Measurements from ENCODE around the gene FAM8A1.

FAM8A1 gene

DNA sequence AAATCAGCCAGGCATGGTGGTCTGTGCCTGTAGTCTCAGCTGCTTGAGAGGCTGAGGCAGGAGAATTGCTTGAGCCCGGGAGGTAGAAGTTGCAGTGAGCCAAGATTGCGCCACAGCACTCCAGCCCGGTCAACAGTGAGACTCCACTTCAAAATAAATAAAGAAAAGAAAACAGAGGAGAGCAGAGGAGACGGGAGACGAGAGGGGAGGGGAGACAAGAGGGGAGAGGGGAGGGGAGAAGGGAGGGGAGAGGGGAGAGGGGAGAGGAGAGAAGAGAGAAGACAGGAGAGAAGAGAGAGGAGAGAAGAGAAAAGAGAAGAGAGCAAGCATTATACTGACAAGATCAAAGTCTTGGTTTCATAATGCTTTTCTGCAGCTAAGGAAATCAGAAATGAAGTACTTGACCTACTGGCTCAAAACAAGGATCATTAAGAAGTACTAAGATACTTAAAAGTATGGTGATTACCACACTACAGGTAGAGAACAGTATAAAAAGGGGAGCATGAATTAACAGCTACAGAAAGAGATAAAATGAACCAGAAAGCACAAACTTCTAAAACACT, 30.5 kb downstream of the FAM8A1 start:
- no peak overlapping the region for H3K27ac ChIP-seq (ENCODE audit: low read length)
- H3K9me3 ChIP-seq (ENCODE audit: insufficient read depth, low read length, severe bottlenecking) = no peaks in the 10 kb centered on the region
- no peak overlapping the region for H3K4me2 ChIP-seq (ENCODE audit: insufficient read depth, low read length)
- DNase-seq (no peak), ATAC-seq (ENCODE audit: insufficient read depth, low read depth) (no peak)
- no peaks in the 10 kb centered on the region for H3K4me1 ChIP-seq (ENCODE audit: insufficient read depth, low read length)
- H3K36me3 ChIP-seq (ENCODE audit: insufficient read depth, low read length) = peaks cover 95% of the 10 kb centered on the region
- H3K27me3 ChIP-seq (ENCODE audit: insufficient read depth, low read length, poor library complexity) = no peaks in the 10 kb centered on the region
- no peak overlapping the region for H3K9ac ChIP-seq (ENCODE audit: low read depth, low read length)
- no peak for TF ChIP-seq EZH2 (IDR thresholded peaks at IDR 0.05; ENCODE audit: borderline replicate concordance, low read depth, low read length, severe bottlenecking)
- TF ChIP-seq CTCF (IDR thresholded peaks at IDR 0.05; ENCODE audit: borderline replicate concordance, extremely low read depth, low read length, poor library complexity, severe bottlenecking) = no peak
- no peak overlapping the region for H3K4me3 ChIP-seq (ENCODE audit: low read depth in 1 of 2, low read length in 2 of 2)
- H3K79me2 ChIP-seq (ENCODE audit: insufficient read depth, low read length) = peaks cover 87% of the 10 kb centered on the region
- H2AFZ ChIP-seq (ENCODE audit: low read depth, low read length) = no peak overlapping the region
- peaks cover 41% of the 10 kb centered on the region for H4K20me1 ChIP-seq (ENCODE audit: insufficient read depth, low read length)

- H3K79me2 ChIP-seq (ENCODE audit: insufficient read depth, low read length) = peaks cover 91% of the 10 kb centered on the region
- no peak overlapping the region for H3K4me3 ChIP-seq (ENCODE audit: low read depth in 1 of 2, low read length in 2 of 2)
- H3K27me3 ChIP-seq (ENCODE audit: insufficient read depth, low read length, poor library complexity) = no peaks in the 10 kb centered on the region
- H3K4me1 ChIP-seq (ENCODE audit: insufficient read depth, low read length) = no peaks in the 10 kb centered on the region
- H3K9me3 ChIP-seq (ENCODE audit: insufficient read depth, low read length, severe bottlenecking) = no peaks in the 10 kb centered on the region
- ATAC-seq (ENCODE audit: insufficient read depth, low read depth) (no peak), DNase-seq (no peak)
- no peak overlapping the region for H3K4me2 ChIP-seq (ENCODE audit: insufficient read depth, low read length)
- peaks cover 95% of the 10 kb centered on the region for H3K36me3 ChIP-seq (ENCODE audit: insufficient read depth, low read length)
- peaks cover 48% of the 10 kb centered on the region for H4K20me1 ChIP-seq (ENCODE audit: insufficient read depth, low read length)
- no peak overlapping the region for H3K9ac ChIP-seq (ENCODE audit: low read depth, low read length)
- no peak overlapping the region for H2AFZ ChIP-seq (ENCODE audit: low read depth, low read length)
- H3K27ac ChIP-seq (ENCODE audit: low read length) = no peak overlapping the region
- TF ChIP-seq EZH2 (IDR thresholded peaks at IDR 0.05; ENCODE audit: borderline replicate concordance, low read depth, low read length, severe bottlenecking) (no peak), CTCF (IDR thresholded peaks at IDR 0.05; ENCODE audit: borderline replicate concordance, extremely low read depth, low read length, poor library complexity, severe bottlenecking) (no peak)
Observed at GRCh38 chr6:17632934-17633333, 32.8 kb downstream of the FAM8A1 start.

GRCh38 chr6:17633465-17634188, 33.5 kb downstream of the FAM8A1 start:
- no peak overlapping the region for H3K4me2 ChIP-seq (ENCODE audit: insufficient read depth, low read length)
- ATAC-seq (ENCODE audit: insufficient read depth, low read depth) = peak; percentile 55; the same call in 2 of the 3 replicates

More at GRCh38 chr6:17633465-17634188, 33.5 kb downstream of the FAM8A1 start:
- H3K27me3 ChIP-seq (ENCODE audit: insufficient read depth, low read length, poor library complexity) = no peaks in the 10 kb centered on the region
- no peak overlapping the region for H3K4me3 ChIP-seq (ENCODE audit: low read depth in 1 of 2, low read length in 2 of 2)
- TF ChIP-seq EZH2 (IDR thresholded peaks at IDR 0.05; ENCODE audit: borderline replicate concordance, low read depth, low read length, severe bottlenecking) = no peak
- no peak for TF ChIP-seq CTCF (IDR thresholded peaks at IDR 0.05; ENCODE audit: borderline replicate concordance, extremely low read depth, low read length, poor library complexity, severe bottlenecking)
- H3K4me1 ChIP-seq (ENCODE audit: insufficient read depth, low read length) = no peaks in the 10 kb centered on the region
- peaks cover 92% of the 10 kb centered on the region for H3K79me2 ChIP-seq (ENCODE audit: insufficient read depth, low read length)
- no peak overlapping the region for H3K9ac ChIP-seq (ENCODE audit: low read depth, low read length)
- no peak overlapping the region for H2AFZ ChIP-seq (ENCODE audit: low read depth, low read length)
- no peaks in the 10 kb centered on the region for H3K9me3 ChIP-seq (ENCODE audit: insufficient read depth, low read length, severe bottlenecking)
- peaks cover 47% of the 10 kb centered on the region for H4K20me1 ChIP-seq (ENCODE audit: insufficient read depth, low read length)
- peaks cover 95% of the 10 kb centered on the region for H3K36me3 ChIP-seq (ENCODE audit: insufficient read depth, low read length)
- H3K27ac ChIP-seq (ENCODE audit: low read length) = peak overlapping the region; percentile 15; the same call in 1 of the 2 replicates
- DNase-seq = no peak

Measured in DND-41 (cell line).